ENCODE data around the gene RCOR2.

DNA sequence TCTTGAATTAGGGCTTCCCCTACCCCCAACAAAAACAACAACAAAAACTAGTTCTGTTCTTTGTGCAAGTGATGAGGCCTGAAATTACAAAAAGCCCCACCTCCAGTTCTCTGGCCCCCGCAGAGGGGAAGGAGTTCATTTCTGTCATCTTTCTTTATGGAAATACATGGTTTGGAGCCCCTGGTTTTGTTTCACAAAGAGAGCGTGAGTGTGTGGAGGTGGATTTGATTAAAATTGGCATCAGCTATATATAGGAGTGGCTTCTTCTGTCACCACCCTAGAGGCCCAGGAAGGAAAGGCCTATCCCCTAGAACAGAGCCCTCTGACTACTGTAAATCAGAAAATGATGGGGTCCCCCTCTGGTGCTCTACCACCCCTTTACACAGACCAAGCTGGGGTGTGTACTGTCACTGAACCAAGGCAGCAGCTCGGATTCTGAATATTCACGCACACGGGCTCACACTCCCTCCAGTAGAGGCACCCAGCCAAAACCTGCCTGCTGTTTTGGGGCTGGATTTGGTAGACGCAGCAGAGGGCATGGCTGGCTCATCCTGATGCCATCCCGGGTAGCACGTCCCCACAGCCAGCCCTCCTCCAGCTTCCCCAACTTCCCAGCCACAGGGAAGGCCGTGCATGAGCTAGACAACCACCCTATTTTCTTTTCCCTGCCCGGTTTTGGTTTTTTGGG lies 19.4 kb downstream of the RCOR2 start:
- TF ChIP-seq, protein P1, sequence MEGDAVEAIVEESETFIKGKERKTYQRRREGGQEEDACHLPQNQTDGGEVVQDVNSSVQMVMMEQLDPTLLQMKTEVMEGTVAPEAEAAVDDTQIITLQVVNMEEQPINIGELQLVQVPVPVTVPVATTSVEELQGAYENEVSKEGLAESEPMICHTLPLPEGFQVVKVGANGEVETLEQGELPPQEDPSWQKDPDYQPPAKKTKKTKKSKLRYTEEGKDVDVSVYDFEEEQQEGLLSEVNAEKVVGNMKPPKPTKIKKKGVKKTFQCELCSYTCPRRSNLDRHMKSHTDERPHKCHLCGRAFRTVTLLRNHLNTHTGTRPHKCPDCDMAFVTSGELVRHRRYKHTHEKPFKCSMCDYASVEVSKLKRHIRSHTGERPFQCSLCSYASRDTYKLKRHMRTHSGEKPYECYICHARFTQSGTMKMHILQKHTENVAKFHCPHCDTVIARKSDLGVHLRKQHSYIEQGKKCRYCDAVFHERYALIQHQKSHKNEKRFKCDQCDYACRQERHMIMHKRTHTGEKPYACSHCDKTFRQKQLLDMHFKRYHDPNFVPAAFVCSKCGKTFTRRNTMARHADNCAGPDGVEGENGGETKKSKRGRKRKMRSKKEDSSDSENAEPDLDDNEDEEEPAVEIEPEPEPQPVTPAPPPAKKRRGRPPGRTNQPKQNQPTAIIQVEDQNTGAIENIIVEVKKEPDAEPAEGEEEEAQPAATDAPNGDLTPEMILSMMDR (IDR thresholded peaks at IDR 0.05) = no peak
- no peak for TF ChIP-seq POLR2AphosphoS5 (IDR thresholded peaks at IDR 0.05)

Data from gastroesophageal sphincter (tissue), 3 donors.